Measurements from ENCODE around the gene ATP5ME. TPM values are rescaled to one million over a fixed set of nuclear protein-coding genes. Genes with fewer than 3 reads are reported as not detected.

Gene ATP5ME
- total RNA-seq, 1 experiment from 2014 or later = 330 TPM

GRCh38 chr4:705278-706082 lies 31.4 kb upstream of the ATP5ME start, which contains the start of gene PCGF3 (continued):
- no peak for TF ChIP-seq REST (IDR thresholded peaks at IDR 0.05; ENCODE audit: low read depth)

- Histone ChIP-seq H3K79me2 (ENCODE audit: insufficient read depth, low read length) (peaks cover 36% of the 10 kb centered on the region), H3K27ac (ENCODE audit: low read depth, low read length) (peak overlapping the region; percentile 16; the same call in 1 of the 2 replicates), H3K9ac (ENCODE audit: low read length) (peak overlapping the region; percentile 41; the same call in 1 of the 2 replicates), H3K36me3 (ENCODE audit: control insufficient read depth in 1 of 2, insufficient read depth in 2 of 2, low read length in 2 of 2) (no peaks in the 10 kb centered on the region), H3K27me3 (ENCODE audit: insufficient read depth, low read length) (no peaks in the 10 kb centered on the region), H3K9me3 (ENCODE audit: control insufficient read depth in 1 of 2, insufficient read depth in 1 of 2, low read depth in 1 of 2, low read length in 2 of 2) (no peaks in the 10 kb centered on the region), H3K9me2 (ENCODE audit: insufficient read depth) (no peaks in the 10 kb centered on the region), H4K20me1 (ENCODE audit: insufficient read depth) (no peaks in the 10 kb centered on the region), H3K4me1 (ENCODE audit: control insufficient read depth in 1 of 2, insufficient read depth in 2 of 2, low read length in 2 of 2) (peaks cover 3 to 9% of the 10 kb centered on the region in 2 experiments; a peak in 3 of 4 replicates), H3K4me3 (replicated peaks in 1 of 2; ENCODE audit: low read depth in 1 of 2, low read length in 2 of 2) (peak overlapping the region; percentile 42 to 93; a peak in 3 of 4 replicates), H2AFZ (ENCODE audit: low read depth, low read length, poor library complexity, severe bottlenecking) (no peak overlapping the region), H3K4me2 (ENCODE audit: low read length) (peak overlapping the region; percentile 79)
- ChIA-PET CTCF (no interaction called here), POLR2A (no interaction called here), RAD21 (ENCODE audit: low non-redundant PET in 1 of 2, low total read pairs in 2 of 2, uncharacterized antibody in 2 of 2, unreplicated experiment in 2 of 2) (no interaction called here)
- no peak for ATAC-seq
- BruUV-seq (replicated peaks) = no TSS peak
- TF ChIP-seq MAX (IDR thresholded peaks at IDR 0.05) = no peak
- intact Hi-C loops (cut with micrococcal nuclease) = no loop called here
- DNase-seq (ENCODE audit: low read depth, low spot score) = no peak
Measured at GRCh38 chr4:704971-705277, 30.8 kb upstream of the ATP5ME start.
